HG03460 (cell line): ENCODE data around the gene DCXR.
A peak's percentile ranks its signal among the peaks of the same experiment; 100 is the strongest.

Experiments
- ATAC-seq: cut with Tn5 transposase; IDR thresholded peaks from one replicate; pipeline ENCODE4 v1.9.1; 2021; ENCODE audit not compliant: unreplicated experiment

DCXR gene

GRCh38 chr17:82037092-82037888 lies at the start of gene DCXR:
TSS of gene DCXR (minus strand) at chr17:82037697. CDS start at chr17:82037682, 15 bp downstream.
- ATAC-seq, result peak; percentile 81

GRCh38 chr17:82085931-82086764 lies 48.7 kb upstream of the DCXR start:
- no peak for ATAC-seq

GRCh38 chr17:82085031-82085861 lies 47.7 kb upstream of the DCXR start:
- no peak for ATAC-seq

GRCh38 chr17:82084373-82085030 lies 47.0 kb upstream of the DCXR start:
- ATAC-seq, result no peak

- no peak for ATAC-seq
Observed at GRCh38 chr17:82083533-82084359, 46.2 kb upstream of the DCXR start.

- ATAC-seq, result no peak
Observed at GRCh38 chr17:82083009-82083408, 45.5 kb upstream of the DCXR start.

GRCh38 chr17:82082456-82082855 lies 45.0 kb upstream of the DCXR start:
- ATAC-seq, result no peak

- ATAC-seq, result no peak
Observed at GRCh38 chr17:82081966-82082365, 44.5 kb upstream of the DCXR start.

GRCh38 chr17:82081546-82081945 lies 44.0 kb upstream of the DCXR start:
- no peak for ATAC-seq

- no peak for ATAC-seq
Observed at GRCh38 chr17:82080789-82081464, 43.4 kb upstream of the DCXR start.

GRCh38 chr17:82080048-82080788 lies 42.7 kb upstream of the DCXR start:
- ATAC-seq, result no peak

GRCh38 chr17:82079001-82079677 lies 41.6 kb upstream of the DCXR start:
- ATAC-seq, result no peak

GRCh38 chr17:82078433-82078832 lies 40.9 kb upstream of the DCXR start:
- no peak for ATAC-seq

GRCh38 chr17:82077617-82078358 lies 40.3 kb upstream of the DCXR start:
- ATAC-seq, result no peak

GRCh38 chr17:82076785-82077591 lies 39.5 kb upstream of the DCXR start:
- ATAC-seq, result no peak

GRCh38 chr17:82076018-82076784 lies 38.7 kb upstream of the DCXR start:
- ATAC-seq, result no peak
